Activated CD8-positive, alpha-beta T cell treated with anti-CD3 and anti-CD28 coated beads for 36 hours (primary cell): ENCODE data around the gene ENG. TPM values are rescaled to one million over a fixed set of nuclear protein-coding genes. Genes with fewer than 3 reads are reported as not detected.

Experiments
- ATAC-seq: fragments of 200-7000 bp; cut with Tn5 transposase; one replicate; pipeline ENCODE4 v1.10.0; 2021; ENCODE audit warnings: mild to moderate bottlenecking, moderate library complexity
- CTCF ChIA-PET: fragments of 350-600 bp; sonication (Branson Sonifier 250); formaldehyde crosslinking; loops from one replicate; lab custom pipeline; 2021; ENCODE audit warnings: antibody characterized with exemption; lab: Charles Lee
- POLR2A ChIA-PET: fragments of 350-600 bp; sonication (Branson Sonifier 250); formaldehyde crosslinking; loops from one replicate; lab custom pipeline; 2021; ENCODE audit warnings: antibody characterized with exemption; lab: Charles Lee
- DNase-seq: peaks from one replicate; pipeline ENCODE4 v3.0.0-alpha.2; 2020
- H3K27ac Mint-ChIP-seq: one replicate; pipeline ENCODE4 v1.8.0; 2021; ENCODE audit warnings: mild to moderate bottlenecking, mixed read lengths
- H3K27me3 Mint-ChIP-seq: one replicate; pipeline ENCODE4 v1.8.0; 2021; ENCODE audit warnings: mixed read lengths
- H3K36me3 Mint-ChIP-seq: one replicate; pipeline ENCODE4 v1.8.0; 2021; ENCODE audit warnings: low read depth, mixed read lengths
- H3K4me1 Mint-ChIP-seq: one replicate; pipeline ENCODE4 v1.8.0; 2021; ENCODE audit warnings: low read depth, mixed read lengths
- H3K4me3 Mint-ChIP-seq: one replicate; pipeline ENCODE4 v1.8.0; 2021; ENCODE audit warnings: mild to moderate bottlenecking, moderate library complexity, mixed read lengths
- H3K9me3 Mint-ChIP-seq: one replicate; pipeline ENCODE4 v1.8.0; 2021; ENCODE audit warnings: mixed read lengths
- intact Hi-C: fragments of 100-400 bp; cut with micrococcal nuclease; formaldehyde crosslinking; loops from one replicate; pipeline ENCODE4 v1.10.0; 2022
- total RNA-seq, 2 experiments: library from RNA; stranded (reverse); gene quantifications; one replicate each; pipeline ENCODE4 v1.2.3, GENCODE V29; 2021
- TF ChIP-seq, protein P1 (sequence below): fragments of 200-600 bp; IDR thresholded peaks from one replicate; pipeline ENCODE4 v1.8.0; 2022; ENCODE audit warnings: antibody characterized with exemption, mild to moderate bottlenecking

Gene ENG
- total RNA-seq, 2 experiments from 2014 or later, result 14.2 to 15.0 TPM

DNA sequence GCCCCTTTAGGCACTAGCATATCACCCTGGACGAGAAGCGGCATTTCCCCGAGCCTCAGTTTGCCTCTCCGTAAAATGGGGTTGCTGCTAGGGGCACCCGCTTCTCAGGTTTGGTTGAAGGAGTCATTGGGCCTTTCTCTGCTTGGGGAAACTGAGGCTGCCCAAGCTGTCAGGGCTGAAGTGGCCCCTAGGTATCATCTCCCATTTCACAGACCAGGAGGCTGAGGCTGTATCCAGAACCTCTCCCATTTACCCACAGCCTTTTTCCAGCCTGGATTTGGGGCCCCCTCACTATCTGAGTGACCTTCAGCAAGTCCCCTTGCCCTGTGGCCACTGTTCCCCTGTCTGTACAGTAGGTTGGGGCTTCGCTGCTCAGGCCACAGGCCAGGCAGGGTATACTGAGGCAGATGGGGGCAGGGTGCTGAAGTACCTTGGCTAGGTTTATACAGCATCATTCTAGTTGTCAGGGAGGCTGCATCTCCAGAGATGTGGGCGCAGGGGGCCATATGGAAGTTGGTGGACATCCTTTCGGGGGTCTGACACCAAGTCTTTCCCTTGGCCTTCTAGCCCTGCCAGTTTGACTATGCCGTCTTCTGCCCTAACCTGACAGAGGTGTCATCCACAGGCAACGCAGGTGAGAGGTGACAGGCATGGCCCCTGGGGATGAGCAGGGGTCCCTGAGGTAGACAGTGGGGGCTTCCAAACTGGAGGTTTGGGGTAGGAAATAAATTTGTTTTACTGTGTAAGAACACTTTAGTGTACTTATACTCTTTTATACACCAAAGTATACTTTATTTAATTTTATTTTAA, 43.9 kb downstream of the ENG start:
- POLR2A ChIA-PET, result interaction anchor here (1.4 to 2.0 kb wide), 3 partner anchors 8 to 13 kb away, joined by 3 to 4 read pairs (median 3); no protein-coding TSS in a partner anchor

DNA sequence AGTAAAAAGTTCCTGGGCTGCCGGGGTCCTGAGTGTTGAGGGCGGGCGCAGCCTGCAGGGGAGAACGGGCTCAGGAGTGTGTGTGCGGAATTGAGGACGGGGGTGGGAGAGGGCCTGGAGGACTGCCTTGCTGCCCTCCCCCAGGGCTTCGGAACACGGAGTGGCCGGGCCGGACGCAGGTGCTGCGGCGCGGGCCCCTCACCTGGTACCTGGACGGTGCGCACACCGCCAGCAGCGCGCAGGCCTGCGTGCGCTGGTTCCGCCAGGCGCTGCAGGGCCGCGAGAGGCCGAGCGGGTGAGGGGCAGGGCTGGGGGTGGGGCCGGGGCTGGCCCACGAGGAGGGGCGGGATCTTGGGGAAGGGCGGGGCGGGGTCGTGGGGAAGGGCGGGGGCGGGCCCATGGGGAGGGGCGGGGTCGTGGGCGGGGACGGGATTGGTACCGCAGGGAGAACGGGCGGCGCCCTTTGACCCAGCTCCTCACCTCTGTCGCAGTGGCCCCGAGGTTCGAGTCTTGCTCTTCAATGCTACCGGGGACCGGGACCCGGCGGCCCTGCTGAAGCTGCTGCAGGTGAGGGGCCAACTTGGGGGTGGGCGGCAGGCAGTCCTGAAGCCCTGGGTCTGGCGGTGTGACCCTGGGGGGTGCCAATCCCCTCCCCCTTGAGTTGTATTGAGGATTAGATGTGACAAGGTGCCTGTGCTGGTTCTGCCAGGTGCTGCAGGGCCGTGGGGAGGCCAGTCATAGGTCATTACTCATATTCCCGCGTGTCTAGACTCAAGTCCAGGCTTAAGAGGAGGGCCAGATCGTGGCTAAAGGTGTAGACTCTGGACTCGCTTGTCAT, 44.7 kb downstream of the ENG start:
- DNase-seq, result no peak
- no peak for ATAC-seq
- H3K27ac Mint-ChIP-seq, result no peak overlapping the region
- TF ChIP-seq, protein P1, sequence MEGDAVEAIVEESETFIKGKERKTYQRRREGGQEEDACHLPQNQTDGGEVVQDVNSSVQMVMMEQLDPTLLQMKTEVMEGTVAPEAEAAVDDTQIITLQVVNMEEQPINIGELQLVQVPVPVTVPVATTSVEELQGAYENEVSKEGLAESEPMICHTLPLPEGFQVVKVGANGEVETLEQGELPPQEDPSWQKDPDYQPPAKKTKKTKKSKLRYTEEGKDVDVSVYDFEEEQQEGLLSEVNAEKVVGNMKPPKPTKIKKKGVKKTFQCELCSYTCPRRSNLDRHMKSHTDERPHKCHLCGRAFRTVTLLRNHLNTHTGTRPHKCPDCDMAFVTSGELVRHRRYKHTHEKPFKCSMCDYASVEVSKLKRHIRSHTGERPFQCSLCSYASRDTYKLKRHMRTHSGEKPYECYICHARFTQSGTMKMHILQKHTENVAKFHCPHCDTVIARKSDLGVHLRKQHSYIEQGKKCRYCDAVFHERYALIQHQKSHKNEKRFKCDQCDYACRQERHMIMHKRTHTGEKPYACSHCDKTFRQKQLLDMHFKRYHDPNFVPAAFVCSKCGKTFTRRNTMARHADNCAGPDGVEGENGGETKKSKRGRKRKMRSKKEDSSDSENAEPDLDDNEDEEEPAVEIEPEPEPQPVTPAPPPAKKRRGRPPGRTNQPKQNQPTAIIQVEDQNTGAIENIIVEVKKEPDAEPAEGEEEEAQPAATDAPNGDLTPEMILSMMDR, result no peak
- H3K9me3 Mint-ChIP-seq, result no peaks in the 10 kb centered on the region
- ChIA-PET POLR2A (interaction anchor here (1.0 to 1.7 kb wide), 5 partner anchors 9 to 145 kb away, joined by 3 to 5 read pairs (median 4); no protein-coding TSS in a partner anchor), CTCF (no interaction called here)
- peaks cover 2% of the 10 kb centered on the region for H3K4me1 Mint-ChIP-seq
- H3K4me3 Mint-ChIP-seq, result no peak overlapping the region
- no peaks in the 10 kb centered on the region for H3K27me3 Mint-ChIP-seq
- intact Hi-C loops, result no loop called here
- H3K36me3 Mint-ChIP-seq, result peaks cover 37% of the 10 kb centered on the region

More for the DNA sequence above, 43.9 kb downstream of the ENG start:
- ATAC-seq (no peak), DNase-seq (no peak)
- Mint-ChIP-seq H3K27me3 (no peaks in the 10 kb centered on the region), H3K4me1 (peaks cover 2% of the 10 kb centered on the region), H3K4me3 (no peak overlapping the region), H3K9me3 (no peaks in the 10 kb centered on the region), H3K36me3 (peaks cover 37% of the 10 kb centered on the region), H3K27ac (no peak overlapping the region)
- CTCF ChIA-PET, result interaction anchor here (1.0 kb wide), 1 partner anchor 100 kb away, joined by 3 read pairs; no protein-coding TSS in a partner anchor
- TF ChIP-seq, protein P1, result no peak
- intact Hi-C loops, result no loop called here

DNA sequence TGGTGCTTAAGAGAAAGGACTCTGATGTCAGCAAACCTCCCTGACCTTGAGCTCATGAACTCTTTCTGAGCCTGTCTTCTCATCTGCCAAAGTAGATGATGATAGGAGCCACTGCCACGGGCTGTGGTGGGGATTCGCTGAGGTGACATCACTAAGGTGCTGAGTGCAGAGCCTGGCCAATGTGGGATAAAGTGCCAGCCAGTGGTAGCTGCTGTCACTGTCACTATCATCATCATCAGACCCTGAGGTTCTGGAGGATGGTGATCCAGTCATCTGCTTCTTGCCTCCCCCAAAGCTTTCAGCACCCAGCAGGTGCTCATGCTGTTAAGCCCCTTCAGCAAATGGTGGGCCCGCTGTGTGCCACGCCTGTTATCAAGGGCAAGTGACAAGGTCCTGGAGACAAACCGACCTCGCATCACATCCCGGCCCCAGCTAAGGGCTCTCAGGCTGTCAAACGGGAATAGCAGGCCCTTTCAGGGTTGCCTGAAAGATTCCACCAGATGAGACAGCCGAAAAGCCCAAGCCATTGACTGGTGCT, 45.4 kb downstream of the ENG start:
- intact Hi-C loops, result no loop called here
- CTCF ChIA-PET, result no interaction called here
- TF ChIP-seq, protein P1, result no peak
- Mint-ChIP-seq H3K27me3 (no peaks in the 10 kb centered on the region), H3K36me3 (peaks cover 40% of the 10 kb centered on the region), H3K4me3 (no peak overlapping the region), H3K27ac (no peak overlapping the region), H3K9me3 (no peaks in the 10 kb centered on the region), H3K4me1 (peaks cover 8% of the 10 kb centered on the region)
- ATAC-seq (peak; percentile 40), DNase-seq (peak; percentile 43)
- POLR2A ChIA-PET, result interaction anchor here (0.6 to 1.7 kb wide), 10 partner anchors 9 to 146 kb away, joined by 3 to 5 read pairs (median 3); partner anchors contain the start of gene ENG

DNA sequence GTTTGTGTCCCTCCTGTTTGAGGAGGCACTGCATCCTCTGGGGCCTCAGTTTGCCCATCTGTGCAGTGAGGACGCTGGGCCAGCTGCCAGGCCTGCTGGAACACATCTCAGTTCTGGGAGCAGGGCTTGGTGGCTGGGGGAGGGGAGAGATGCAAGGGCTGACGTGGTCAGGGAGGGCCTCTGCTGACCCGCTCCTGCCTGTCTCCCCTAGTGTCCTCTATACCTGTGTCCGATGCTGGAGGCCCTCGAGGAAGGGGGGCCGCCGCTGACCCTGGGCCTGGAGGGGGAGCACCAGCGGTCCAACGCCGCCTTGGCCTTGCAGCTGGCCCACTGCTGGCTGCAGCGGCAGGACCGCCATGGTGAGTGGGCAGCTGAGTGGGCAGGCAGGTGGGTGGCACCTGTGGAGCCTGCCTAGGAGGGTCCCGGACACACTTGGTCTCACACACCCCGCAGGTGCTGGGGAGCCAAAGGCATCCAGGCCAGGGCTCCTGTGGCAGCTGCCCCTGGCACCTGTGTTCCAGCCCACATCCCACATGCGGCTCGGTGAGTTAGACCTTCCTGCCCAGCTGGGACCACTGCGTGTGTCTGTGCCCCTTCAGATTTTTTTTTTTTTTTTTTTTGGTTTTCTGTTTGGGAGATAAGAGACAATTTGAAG, 46.0 kb downstream of the ENG start:
- POLR2A ChIA-PET, result interaction anchor here (0.6 to 1.7 kb wide), 9 partner anchors 10 to 146 kb away, joined by 3 to 5 read pairs (median 3); partner anchors contain the start of gene ENG
- H3K9me3 Mint-ChIP-seq, result no peaks in the 10 kb centered on the region
- CTCF ChIA-PET, result no interaction called here
- H3K4me1 Mint-ChIP-seq, result peaks cover 13% of the 10 kb centered on the region
- H3K36me3 Mint-ChIP-seq, result peaks cover 42% of the 10 kb centered on the region
- no peak overlapping the region for H3K4me3 Mint-ChIP-seq
- H3K27ac Mint-ChIP-seq, result no peak overlapping the region
- DNase-seq (no peak), ATAC-seq (no peak)
- intact Hi-C loops, result no loop called here
- no peaks in the 10 kb centered on the region for H3K27me3 Mint-ChIP-seq
- TF ChIP-seq, protein P1, result no peak
